ENCODE results near the gene LRRC45. TPM values are rescaled to one million over a fixed set of nuclear protein-coding genes. Genes with fewer than 3 reads are reported as not detected.

The LRRC45 gene
- total and polyA plus RNA-seq, 2 donors (not counting 3 experiments of a cell fraction or from before 2014, with no cell fraction given) = 7.6 to 22.9 TPM

- Histone ChIP-seq H3K4me3 (replicated peaks in 1 of 3; ENCODE audit: insufficient read depth in 1 of 3, low read depth in 1 of 3, low read length in 3 of 3) (no peak overlapping the region), H3K36me3 (ENCODE audit: control insufficient read depth in 2 of 2, extremely low read depth in 1 of 2, insufficient read depth in 2 of 2, low read length in 2 of 2) (peaks cover 0 to 18% of the 10 kb centered on the region in 2 experiments), H3K4me2 (ENCODE audit: insufficient read depth, low read length) (no peak overlapping the region), H4K20me1 (replicated peaks; ENCODE audit: control insufficient read depth, extremely low read depth, insufficient read depth, low read length) (no peaks in the 10 kb centered on the region), H3K9me1 (replicated peaks; ENCODE audit: control insufficient read depth, extremely low read depth, insufficient read depth, low read length) (no peaks in the 10 kb centered on the region), H3K4me1 (ENCODE audit: control insufficient read depth, extremely low read depth, insufficient read depth, low read length) (no peaks in the 10 kb centered on the region), H3K9me3 (replicated peaks; ENCODE audit: control insufficient read depth, insufficient read depth, low read length) (no peaks in the 10 kb centered on the region), H3K79me2 (ENCODE audit: control insufficient read depth, insufficient read depth, low read length) (no peaks in the 10 kb centered on the region), H3K27ac (ENCODE audit: insufficient read depth, low read depth, low read length) (no peak overlapping the region), H2AFZ (ENCODE audit: low read depth, low read length) (no peak overlapping the region), H3K9ac (replicated peaks; ENCODE audit: extremely low read depth, insufficient read depth, low read length) (no peak overlapping the region), H3K27me3 (ENCODE audit: control insufficient read depth in 2 of 2, insufficient read depth in 2 of 2, low read length in 2 of 2) (no peaks in the 10 kb centered on the region)
- FAIRE-seq = no peak
- ChIA-PET CTCF (interaction anchor here (1.2 to 1.8 kb wide), 3 partner anchors 20 to 36 kb away, joined by 3 to 6 read pairs (median 4); no protein-coding TSS in a partner anchor), POLR2A (interaction anchor here (0.7 kb wide), 1 partner anchor 29 kb away, joined by 5 read pairs; no protein-coding TSS in a partner anchor)
- TF ChIP-seq CTCF (IDR thresholded peaks at IDR 0.05; ENCODE audit: extremely low read depth in 1 of 2, insufficient read depth in 1 of 2, low read depth in 1 of 2, low read length in 2 of 2) (no peak), GATA2 (IDR thresholded peaks at IDR 0.05; ENCODE audit: insufficient read depth, insufficient read length, low read depth, low read length) (no peak), POLR2AphosphoS5 (IDR thresholded peaks at IDR 0.05; ENCODE audit: insufficient read depth, low read depth, low read length) (no peak), EZH2 (IDR thresholded peaks at IDR 0.05; ENCODE audit: borderline replicate concordance, low read depth, low read length, severe bottlenecking) (no peak), FOS (IDR thresholded peaks at IDR 0.05; ENCODE audit: borderline replicate concordance, insufficient read depth, low read length) (no peak)
- TF ChIP-seq, protein P1, sequence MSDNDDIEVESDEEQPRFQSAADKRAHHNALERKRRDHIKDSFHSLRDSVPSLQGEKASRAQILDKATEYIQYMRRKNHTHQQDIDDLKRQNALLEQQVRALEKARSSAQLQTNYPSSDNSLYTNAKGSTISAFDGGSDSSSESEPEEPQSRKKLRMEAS (IDR thresholded peaks at IDR 0.05; ENCODE audit: insufficient read depth, insufficient read length) = no peak
- intact Hi-C loops (cut with micrococcal nuclease) (no loop called here), dilution Hi-C loops (cut with MboI; ENCODE audit: extremely low pct_ligation_motif_present, low sequenced_read_pairs) (no loop called here)
- no peak for DNase-seq (ENCODE audit: low read depth, low spot score)
- no TSS peak for BruUV-seq (replicated peaks)
These were observed 39.3 kb upstream of the LRRC45 start for GRCh38 chr17:81983639-81984373.

All from endothelial cell of umbilical vein (primary cell).